ENCODE data around the gene HOXD8. TPM values are rescaled to one million over a fixed set of nuclear protein-coding genes. Genes with fewer than 3 reads are reported as not detected.

The HOXD8 gene
- total and polyA plus RNA-seq, 2 of the 8 experiments (the other 6 are each of a cell fraction or from before 2014, with no cell fraction given), result not detected

DNA sequence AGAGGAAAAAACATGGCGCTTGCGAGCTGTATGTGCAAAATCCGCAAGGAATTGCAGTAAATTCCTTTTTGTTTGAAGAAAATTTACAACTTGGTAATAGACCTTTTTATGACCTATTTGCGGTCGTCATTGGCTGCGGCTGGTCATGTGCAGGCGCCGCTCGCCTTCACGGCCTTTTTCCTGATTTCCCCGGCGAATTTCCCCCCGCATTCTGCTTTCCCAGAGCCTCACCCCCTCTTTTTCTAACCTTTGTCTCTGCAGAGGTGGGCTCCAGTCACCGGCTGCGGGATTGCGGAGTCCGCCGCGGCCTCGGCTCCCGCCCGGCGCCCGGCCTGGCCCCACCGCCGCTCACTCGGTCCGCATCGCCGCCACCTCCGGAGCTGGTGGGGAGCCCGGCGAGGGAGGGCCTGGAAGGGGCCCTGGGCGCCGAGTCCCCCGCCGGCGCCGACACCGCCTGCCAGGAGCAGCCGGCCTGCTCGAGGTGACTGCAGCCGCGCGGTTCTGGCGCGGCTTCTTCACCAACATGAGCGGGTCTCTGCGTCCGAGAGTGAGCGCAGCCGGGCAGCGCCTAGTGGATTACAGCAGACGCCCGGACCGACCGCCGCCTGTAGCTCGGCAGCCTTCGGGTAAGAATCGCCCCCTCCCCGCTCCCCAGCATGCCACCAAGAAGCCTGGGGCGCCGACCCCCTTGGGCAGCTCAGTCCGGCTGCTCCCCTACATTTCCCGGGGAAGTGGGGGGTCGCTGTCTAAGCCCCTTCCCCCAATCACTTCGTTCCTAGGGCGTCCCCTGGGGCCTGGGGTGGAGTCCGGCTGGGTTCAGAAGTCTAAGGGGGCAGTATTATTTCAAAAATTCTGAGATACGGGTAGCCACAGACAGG lies 7.1 kb downstream of the HOXD8 start (continued):
- TF ChIP-seq KDM4A (IDR thresholded peaks at IDR 0.05; ENCODE audit: low read depth, low read length, severe bottlenecking), result peak; percentile 51
